Measurements from ENCODE around the gene PACSIN2. TPM values are rescaled to one million over a fixed set of nuclear protein-coding genes. Genes with fewer than 3 reads are reported as not detected.

The PACSIN2 gene
- total and polyA plus RNA-seq, 4 donors: 40.3 to 149 (median 84.0) TPM

GRCh38 chr22:42855721-42856120 lies 159.2 kb downstream of the PACSIN2 start:
- WGBS, 2 donors: 40 to 59% methylated on average over 4 of the region's 4 CpGs
- peak overlapping the region in 1 of 2 donors; percentile 99 for H3K27ac ChIP-seq (ENCODE audit: low read depth in 1 of 2, low read length in 1 of 2)
- no peak for TF ChIP-seq CTCF (IDR thresholded peaks at IDR 0.05; ENCODE audit: control extremely low read depth, extremely low read depth)

GRCh38 chr22:42855211-42855610 lies 159.7 kb downstream of the PACSIN2 start:
- DNase-seq: no peak
- H3K4me1 ChIP-seq (ENCODE audit: control insufficient read depth in 5 of 5, insufficient read depth in 5 of 5, low read length in 5 of 5): peaks cover 0 to 8% (median 4%) of the 10 kb centered on the region in 5 donors
- no peak overlapping the region for H3K4me3 ChIP-seq
- no peak overlapping the region for H3K9ac ChIP-seq (ENCODE audit: insufficient read depth in 1 of 2, low read length in 2 of 2)
- H3K27ac ChIP-seq (ENCODE audit: low read depth in 1 of 2, low read length in 1 of 2): no peak overlapping the region
- H3K9me3 ChIP-seq (ENCODE audit: control insufficient read depth in 4 of 4, insufficient read depth in 3 of 4, low read length in 3 of 4): no peaks in the 10 kb centered on the region
- no peak for TF ChIP-seq CTCF (IDR thresholded peaks at IDR 0.05; ENCODE audit: control extremely low read depth, extremely low read depth)
- H3K27me3 ChIP-seq (ENCODE audit: control insufficient read depth in 3 of 3, insufficient read depth in 3 of 3, low read length in 2 of 3): no peaks in the 10 kb centered on the region
- peaks cover 0 to 1% (median 0%) of the 10 kb centered on the region in 4 donors for H3K36me3 ChIP-seq (ENCODE audit: control insufficient read depth in 4 of 4, insufficient read depth in 4 of 4, low read length in 4 of 4)
- ATAC-seq (ENCODE audit: insufficient read depth, low FRiP score): no peak
- 56 to 75% methylated on average over 8 of the region's 8 CpGs for WGBS, 2 donors

More at GRCh38 chr22:42855721-42856120, 159.2 kb downstream of the PACSIN2 start:
- H3K9me3 ChIP-seq (ENCODE audit: control insufficient read depth in 4 of 4, insufficient read depth in 3 of 4, low read length in 3 of 4): no peaks in the 10 kb centered on the region
- H3K9ac ChIP-seq (ENCODE audit: insufficient read depth in 1 of 2, low read length in 2 of 2): peak overlapping the region in 1 of 2 donors; percentile 88
- peak overlapping the region; percentile 85 for H3K4me3 ChIP-seq
- H3K27me3 ChIP-seq (ENCODE audit: control insufficient read depth in 3 of 3, insufficient read depth in 3 of 3, low read length in 2 of 3): no peaks in the 10 kb centered on the region
- ATAC-seq (ENCODE audit: insufficient read depth, low FRiP score) (no peak), DNase-seq (no peak)
- H3K4me1 ChIP-seq (ENCODE audit: control insufficient read depth in 5 of 5, insufficient read depth in 5 of 5, low read length in 5 of 5): peaks cover 0 to 8% (median 4%) of the 10 kb centered on the region in 5 donors
- H3K36me3 ChIP-seq (ENCODE audit: control insufficient read depth in 4 of 4, insufficient read depth in 4 of 4, low read length in 4 of 4): peaks cover 0 to 1% (median 0%) of the 10 kb centered on the region in 4 donors

GRCh38 chr22:42848941-42849550 lies 165.9 kb downstream of the PACSIN2 start:
- H3K27ac ChIP-seq (ENCODE audit: low read depth in 1 of 2, low read length in 1 of 2): no peak overlapping the region
- H3K27me3 ChIP-seq (ENCODE audit: control insufficient read depth in 3 of 3, insufficient read depth in 3 of 3, low read length in 2 of 3): no peaks in the 10 kb centered on the region
- DNase-seq (no peak), ATAC-seq (ENCODE audit: insufficient read depth, low FRiP score) (no peak)
- 81 to 99% methylated on average over 5 of the region's 5 CpGs for WGBS, 2 donors
- H3K9ac ChIP-seq (ENCODE audit: insufficient read depth in 1 of 2, low read length in 2 of 2): no peak overlapping the region
- no peaks in the 10 kb centered on the region for H3K9me3 ChIP-seq (ENCODE audit: control insufficient read depth in 4 of 4, insufficient read depth in 3 of 4, low read length in 3 of 4)
- TF ChIP-seq CTCF (IDR thresholded peaks at IDR 0.05; ENCODE audit: control extremely low read depth, extremely low read depth): no peak
- no peak overlapping the region for H3K4me3 ChIP-seq
- H3K4me1 ChIP-seq (ENCODE audit: control insufficient read depth in 5 of 5, insufficient read depth in 5 of 5, low read length in 5 of 5): peaks cover 0 to 7% (median 0%) of the 10 kb centered on the region in 5 donors
- peaks cover 5 to 15% (median 9%) of the 10 kb centered on the region in 4 donors for H3K36me3 ChIP-seq (ENCODE audit: control insufficient read depth in 4 of 4, insufficient read depth in 4 of 4, low read length in 4 of 4)
